OCI-LY1 (cell line): ENCODE measurements around the gene EBF3.

Experiments used
- H2AFZ ChIP-seq: fragments of 200-600 bp; sonication (generic), shearing (Covaris generic); 2 replicates; pipeline ENCODE4 v1.6.0; 2014; ENCODE audit warnings: antibody characterized with exemption, mild to moderate bottlenecking, low read length
- H3F3A ChIP-seq: fragments of 200-600 bp; sonication (generic), shearing (Covaris generic); 2 replicates; pipeline ENCODE4 v1.6.0; 2014; ENCODE audit warnings: mild to moderate bottlenecking, antibody characterized with exemption, low read length, moderate library complexity; ENCODE audit not compliant: insufficient read depth
- H3K27ac ChIP-seq: fragments of 200-600 bp; sonication (generic); 2 replicates; pipeline ENCODE4 v1.5.1; 2014; ENCODE audit warnings: low read length, mixed run types, mild to moderate bottlenecking, low read depth; ENCODE audit not compliant: poor library complexity, severe bottlenecking
- H3K27me3 ChIP-seq: fragments of 200-600 bp; sonication (generic); 2 replicates; pipeline ENCODE4 v1.6.0; 2014; ENCODE audit warnings: antibody characterized with exemption, mild to moderate bottlenecking, low read length, moderate library complexity; ENCODE audit not compliant: insufficient read depth
- H3K36me3 ChIP-seq: fragments of 200-600 bp; sonication (generic); 2 replicates; pipeline ENCODE4 v1.6.1; 2014; ENCODE audit warnings: mild to moderate bottlenecking, antibody characterized with exemption, low read length, moderate library complexity, mixed read lengths; ENCODE audit not compliant: insufficient read depth
- H3K4me1 ChIP-seq: fragments of 200-600 bp; sonication (generic); 2 replicates; pipeline ENCODE4 v1.5.1; 2014; ENCODE audit warnings: mild to moderate bottlenecking, low read length, moderate library complexity; ENCODE audit not compliant: insufficient read depth, severe bottlenecking
- H3K4me2 ChIP-seq: fragments of 200-600 bp; sonication (generic), shearing (Covaris generic); 2 replicates; pipeline ENCODE4 v1.6.1; 2014; ENCODE audit warnings: low read length
- H3K4me3 ChIP-seq: fragments of 200-600 bp; sonication (generic); 2 replicates; pipeline ENCODE4 v1.5.1; 2014; ENCODE audit warnings: low read length, low read depth, mild to moderate bottlenecking, mixed read lengths; ENCODE audit not compliant: poor library complexity, severe bottlenecking
- H3K79me2 ChIP-seq: fragments of 200-600 bp; shearing (Covaris generic); 2 replicates; pipeline ENCODE4 v1.6.1; 2016; ENCODE audit warnings: mixed run types, low read length, mixed read lengths; ENCODE audit not compliant: insufficient read depth
- H3K9ac ChIP-seq: fragments of 200-600 bp; sonication (generic), shearing (Covaris generic); 2 replicates; pipeline ENCODE4 v1.6.1; 2014; ENCODE audit warnings: mild to moderate bottlenecking, low read length, mixed read lengths
- H3K9me2 ChIP-seq: fragments of 200-600 bp; sonication (generic), shearing (Covaris generic); 2 replicates; pipeline ENCODE4 v1.6.1; 2014; ENCODE audit warnings: low read depth, mild to moderate bottlenecking, low read length, mixed read lengths
- H3K9me3 ChIP-seq: fragments of 200-600 bp; shearing (Covaris generic); 2 replicates; pipeline ENCODE4 v1.6.1; 2014; ENCODE audit warnings: low read length, mixed read lengths
- H4K20me1 ChIP-seq: fragments of 200-600 bp; sonication (generic), shearing (Covaris generic); 2 replicates; pipeline ENCODE4 v1.6.0; 2016; ENCODE audit warnings: mild to moderate bottlenecking, low read length; ENCODE audit not compliant: insufficient read depth
- EZH2 ChIP-seq: fragments of 200-600 bp; sonication (generic), shearing (Covaris generic); IDR thresholded peaks from 2 replicates; pipeline ENCODE4 v1.8.0; 2017; ENCODE audit warnings: borderline replicate concordance, mixed run types, mild to moderate bottlenecking, antibody characterized with exemption, low read length, moderate library complexity, mixed read lengths
- TF ChIP-seq, protein P1 (sequence below): fragments of 200-600 bp; sonication (generic), shearing (Covaris generic); IDR thresholded peaks from 2 replicates; pipeline ENCODE4 v1.5.1; 2017; ENCODE audit warnings: mild to moderate bottlenecking, antibody characterized with exemption, low read length, moderate library complexity, mixed read lengths

Gene EBF3

GRCh38 chr10:129972145-129972965 is 8.3 kb upstream of the EBF3 start:
- H3K27me3 ChIP-seq: no peaks in the 10 kb centered on the region
- H3K4me3 ChIP-seq: no peak overlapping the region
- H3K4me1 ChIP-seq: no peaks in the 10 kb centered on the region
- H3K79me2 ChIP-seq: no peaks in the 10 kb centered on the region
- H3K9me3 ChIP-seq: no peaks in the 10 kb centered on the region
- no peak overlapping the region for H3K9ac ChIP-seq
- no peak overlapping the region for H3K4me2 ChIP-seq
- no peaks in the 10 kb centered on the region for H4K20me1 ChIP-seq
- no peaks in the 10 kb centered on the region for H3F3A ChIP-seq
- no peak for TF ChIP-seq EZH2
- TF ChIP-seq, protein P1, sequence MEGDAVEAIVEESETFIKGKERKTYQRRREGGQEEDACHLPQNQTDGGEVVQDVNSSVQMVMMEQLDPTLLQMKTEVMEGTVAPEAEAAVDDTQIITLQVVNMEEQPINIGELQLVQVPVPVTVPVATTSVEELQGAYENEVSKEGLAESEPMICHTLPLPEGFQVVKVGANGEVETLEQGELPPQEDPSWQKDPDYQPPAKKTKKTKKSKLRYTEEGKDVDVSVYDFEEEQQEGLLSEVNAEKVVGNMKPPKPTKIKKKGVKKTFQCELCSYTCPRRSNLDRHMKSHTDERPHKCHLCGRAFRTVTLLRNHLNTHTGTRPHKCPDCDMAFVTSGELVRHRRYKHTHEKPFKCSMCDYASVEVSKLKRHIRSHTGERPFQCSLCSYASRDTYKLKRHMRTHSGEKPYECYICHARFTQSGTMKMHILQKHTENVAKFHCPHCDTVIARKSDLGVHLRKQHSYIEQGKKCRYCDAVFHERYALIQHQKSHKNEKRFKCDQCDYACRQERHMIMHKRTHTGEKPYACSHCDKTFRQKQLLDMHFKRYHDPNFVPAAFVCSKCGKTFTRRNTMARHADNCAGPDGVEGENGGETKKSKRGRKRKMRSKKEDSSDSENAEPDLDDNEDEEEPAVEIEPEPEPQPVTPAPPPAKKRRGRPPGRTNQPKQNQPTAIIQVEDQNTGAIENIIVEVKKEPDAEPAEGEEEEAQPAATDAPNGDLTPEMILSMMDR: no peak
- H3K9me2 ChIP-seq: no peaks in the 10 kb centered on the region
- no peak overlapping the region for H3K27ac ChIP-seq
- H2AFZ ChIP-seq: no peak overlapping the region
- H3K36me3 ChIP-seq: no peaks in the 10 kb centered on the region

GRCh38 chr10:129971381-129972144 is 7.5 kb upstream of the EBF3 start:
- H3K9me2 ChIP-seq: no peaks in the 10 kb centered on the region
- H3K9ac ChIP-seq: no peak overlapping the region
- no peaks in the 10 kb centered on the region for H3K4me1 ChIP-seq
- H3K79me2 ChIP-seq: no peaks in the 10 kb centered on the region
- H3K9me3 ChIP-seq: no peaks in the 10 kb centered on the region
- no peaks in the 10 kb centered on the region for H3K27me3 ChIP-seq
- H3F3A ChIP-seq: no peaks in the 10 kb centered on the region
- no peak overlapping the region for H3K4me3 ChIP-seq
- TF ChIP-seq, protein P1: no peak
- TF ChIP-seq EZH2: no peak
- no peak overlapping the region for H3K4me2 ChIP-seq
- no peaks in the 10 kb centered on the region for H4K20me1 ChIP-seq
- H3K27ac ChIP-seq: no peak overlapping the region
- H2AFZ ChIP-seq: no peak overlapping the region
- H3K36me3 ChIP-seq: no peaks in the 10 kb centered on the region

DNA sequence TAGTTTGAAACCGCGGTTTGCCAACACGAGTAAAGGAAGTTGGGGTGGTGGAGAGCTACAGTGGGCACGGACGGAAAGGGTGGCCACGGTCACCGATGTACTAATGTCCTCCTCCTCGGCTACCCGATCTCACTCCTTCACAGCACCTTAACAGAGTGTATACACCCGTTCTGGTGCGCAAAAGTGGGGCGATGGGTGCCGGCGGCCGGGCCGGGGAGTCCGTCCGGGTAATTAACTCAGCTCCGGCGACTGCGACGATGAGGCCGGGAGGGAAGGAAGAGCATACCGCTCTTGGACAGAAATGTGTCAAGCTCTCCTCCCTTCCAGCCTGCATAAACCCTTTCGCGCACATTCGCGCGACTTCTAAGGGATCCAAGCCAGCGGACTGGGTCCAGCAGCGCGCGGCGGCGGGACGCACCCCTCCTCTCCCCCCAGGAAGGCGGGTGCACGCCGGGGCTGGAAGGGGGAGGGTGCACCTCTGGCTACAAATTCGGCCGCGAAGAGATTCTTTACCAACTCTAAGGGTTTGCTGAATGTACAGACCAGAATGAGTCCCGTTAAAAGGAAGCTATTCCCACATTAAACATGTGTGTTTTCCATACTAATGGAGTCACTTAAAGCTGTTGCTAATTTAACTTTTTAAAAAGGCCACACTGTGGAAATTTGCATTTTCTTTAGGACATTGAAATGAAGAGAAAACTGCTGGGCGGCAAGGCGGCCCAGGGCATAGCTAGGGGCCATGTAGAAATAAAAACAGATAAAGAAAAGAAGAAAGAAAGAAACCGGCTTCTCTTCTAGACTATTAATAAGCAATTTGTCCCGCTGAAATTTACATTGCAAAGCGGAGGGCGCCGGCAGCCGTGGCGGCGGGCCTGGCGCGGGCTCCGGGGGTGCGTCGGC is 6.6 kb upstream of the EBF3 start:
- Histone ChIP-seq H3K9ac (no peak overlapping the region), H3K27me3 (no peaks in the 10 kb centered on the region), H4K20me1 (no peaks in the 10 kb centered on the region), H3K79me2 (no peaks in the 10 kb centered on the region), H3K4me3 (no peak overlapping the region), H2AFZ (no peak overlapping the region), H3F3A (no peaks in the 10 kb centered on the region), H3K27ac (no peak overlapping the region), H3K4me1 (no peaks in the 10 kb centered on the region), H3K9me3 (no peaks in the 10 kb centered on the region), H3K4me2 (no peak overlapping the region), H3K9me2 (no peaks in the 10 kb centered on the region), H3K36me3 (no peaks in the 10 kb centered on the region)
- no peak for TF ChIP-seq EZH2
- TF ChIP-seq, protein P1: no peak
